Heart left ventricle (tissue), 16 donors: ENCODE data around the gene LPCAT4. TPM values are rescaled to one million over a fixed set of nuclear protein-coding genes. Genes with fewer than 3 reads are reported as not detected.

Source experiments
- ATAC-seq, 4 donors: fragments of 200-7000 bp; cut with Tn5 transposase; one replicate each; pipeline ENCODE4 v1.9.1; 2020 to 2022; ENCODE audit warnings: moderate library complexity in 4 of 4, mild to moderate bottlenecking in 3 of 4, moderate number of reproducible peaks in 1 of 4
- DNase-seq, 5 donors: peaks; one replicate each; pipeline ENCODE4 v3.0.0-alpha.2; 2020
- H3K27ac ChIP-seq, 12 donors: fragments of 200-600 bp; sonication (generic) in 4 of 12; one replicate each; pipeline versions ENCODE4 v1.5.0 to v1.8.0; 2016 to 2022; ENCODE audit warnings: mild to moderate bottlenecking in 2 of 12
- H3K27me3 ChIP-seq, 9 donors: fragments of 200-600 bp; sonication (generic) in 2 of 9; one replicate each; pipeline versions ENCODE4 v1.5.1 to v1.8.0; 2016 to 2022; ENCODE audit warnings: mild to moderate bottlenecking in 3 of 9
- H3K36me3 ChIP-seq, 9 donors: fragments of 200-600 bp; sonication (generic) in 2 of 9; one replicate each; pipeline versions ENCODE4 v1.5.0 to v1.8.0; 2018 to 2022; ENCODE audit warnings: mild to moderate bottlenecking in 2 of 9
- H3K4me1 ChIP-seq, 12 donors: fragments of 200-600 bp; sonication (generic) in 4 of 12; one replicate each; pipeline versions ENCODE4 v1.5.0 to v1.8.0; 2016 to 2022; ENCODE audit warnings: mild to moderate bottlenecking in 3 of 12
- H3K4me3 ChIP-seq, 12 donors: fragments of 200-600 bp; sonication (generic) in 4 of 12; one replicate each; pipeline versions ENCODE4 v1.5.0 to v1.8.0; 2017 to 2022; ENCODE audit warnings: mild to moderate bottlenecking in 9 of 12, moderate library complexity in 4 of 12
- H3K9me3 ChIP-seq, 12 donors: fragments of 200-600 bp; sonication (generic) in 4 of 12; one replicate each; pipeline versions ENCODE4 v1.5.0 to v1.8.0; 2016 to 2022; ENCODE audit warnings: mild to moderate bottlenecking in 1 of 12
- POLR2A ChIP-seq, 2 donors: fragments of 450-650 bp; IDR thresholded peaks; one replicate each; pipeline ENCODE4 v1.6.1; 2017; ENCODE audit warnings: antibody characterized with exemption in 2 of 2, mild to moderate bottlenecking in 2 of 2, moderate library complexity in 2 of 2
- WGBS, 4 donors: extraction: QIAGEN DNeasy Blood & Tissue Kit in 2 of 4; methylation state at CpG; one replicate each; pipeline versions ENCODE4 v1.1.5 to v1.1.7; 2013 to 2018; 5-methylcytosine and 5-hydroxymethylcytosine counted together
- intact Hi-C, 10 donors: fragments of 100-400 bp; cut with DNase I; formaldehyde crosslinking; loops; one replicate each; pipeline versions ENCODE4 v1.11.1 to v1.14.2; 2022
- polyA plus RNA-seq, 2 donors: library from polyadenylated mRNA; stranded (reverse); fragments of 200-250 nt; gene quantifications; one replicate each; pipeline ENCODE4 v1.2.3, GENCODE V29; 2013
- total RNA-seq, 9 donors: library from RNA; depleted of rRNA in 2 of 9; stranded (reverse); fragments of >200 nt in 2 of 9; fragmentation: NEBNext Ultra II Directional in 3 of 9; extraction: Animal tissue kit (Norgen Biotek cat#: 25700) in 3 of 9; gene quantifications; one replicate each; pipeline versions ENCODE4 v1.1.0 to v1.2.4, GENCODE V29; 2016 to 2023
- TF ChIP-seq, protein P1 (sequence below), 12 donors: fragments of 200-600 bp; sonication (generic) in 4 of 12; IDR thresholded peaks; one replicate each; pipeline versions ENCODE4 v1.5.0 to v1.8.0; 2018 to 2022; ENCODE audit warnings: antibody characterized with exemption in 12 of 12, mild to moderate bottlenecking in 5 of 12
- donor health status: ischemic (EF 13 %, LVEDD 7.1; RV severe dilation, severe dysfunction).
- donor health status: healthy with polysubstance abuse.
- donor health status: DM: no; HTN: yes; CAD: no.
- donor health status: DM: no; HTN: no; CAD: no.
- donor health status: ischemic (EF 25% LVEDD 6.9; RV normal size, moderate dysfunction).
- donor health status: ischemic (EF 25% LVEDD 5.7; RV mildly dilated, moderate dysfunction).
- donor health status: healthy.
- donor health status: DM: yes; HTN: yes; CAD: no.
- donor health status: ischemic (EF 35%, LVEDD 5.7; RV mildly dilated, moderate dysfunction).
- donor health status: nonischemic (EF 11% LVEDD 7.7; RV severe dilation, severe dysfunction).
- donor health status: DM: yes; HTN: yes; CAD: no.
- donor health status: PGD.
- donor health status: ischemic (EF 29% LVEDD 5.4; RV normal size, mild dysfunction).
- donor health status: nonischemic (EF 23%, LVEDD 6.1; RV moderate dilation, normal function).

LPCAT4 gene
- total and polyA plus RNA-seq, 11 donors, result 9.8 to 80.0 (median 44.8) TPM

DNA sequence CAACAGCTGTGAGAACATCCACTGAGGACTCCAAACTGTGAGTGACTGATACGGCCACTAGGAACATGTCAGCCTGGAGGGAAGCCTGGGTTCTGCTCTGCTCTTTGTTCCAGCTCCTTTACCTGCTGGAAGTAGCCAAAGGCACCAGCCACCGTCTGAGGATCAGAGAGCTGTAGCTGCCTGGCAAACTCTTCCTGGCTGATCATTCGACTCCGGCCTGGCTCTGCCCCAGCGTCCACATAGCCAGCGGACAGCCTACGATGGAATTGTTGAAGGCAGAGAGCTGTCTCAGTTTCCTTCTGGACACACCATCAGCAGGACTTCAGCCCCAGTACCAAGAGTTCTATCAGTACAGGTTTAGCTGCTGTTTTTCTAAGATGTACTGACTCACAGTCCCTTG is 5.7 kb downstream of the LPCAT4 start:
- no peak for TF ChIP-seq POLR2A (IDR thresholded peaks at IDR 0.05)
- TF ChIP-seq, protein P1, sequence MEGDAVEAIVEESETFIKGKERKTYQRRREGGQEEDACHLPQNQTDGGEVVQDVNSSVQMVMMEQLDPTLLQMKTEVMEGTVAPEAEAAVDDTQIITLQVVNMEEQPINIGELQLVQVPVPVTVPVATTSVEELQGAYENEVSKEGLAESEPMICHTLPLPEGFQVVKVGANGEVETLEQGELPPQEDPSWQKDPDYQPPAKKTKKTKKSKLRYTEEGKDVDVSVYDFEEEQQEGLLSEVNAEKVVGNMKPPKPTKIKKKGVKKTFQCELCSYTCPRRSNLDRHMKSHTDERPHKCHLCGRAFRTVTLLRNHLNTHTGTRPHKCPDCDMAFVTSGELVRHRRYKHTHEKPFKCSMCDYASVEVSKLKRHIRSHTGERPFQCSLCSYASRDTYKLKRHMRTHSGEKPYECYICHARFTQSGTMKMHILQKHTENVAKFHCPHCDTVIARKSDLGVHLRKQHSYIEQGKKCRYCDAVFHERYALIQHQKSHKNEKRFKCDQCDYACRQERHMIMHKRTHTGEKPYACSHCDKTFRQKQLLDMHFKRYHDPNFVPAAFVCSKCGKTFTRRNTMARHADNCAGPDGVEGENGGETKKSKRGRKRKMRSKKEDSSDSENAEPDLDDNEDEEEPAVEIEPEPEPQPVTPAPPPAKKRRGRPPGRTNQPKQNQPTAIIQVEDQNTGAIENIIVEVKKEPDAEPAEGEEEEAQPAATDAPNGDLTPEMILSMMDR (IDR thresholded peaks at IDR 0.05), result no peak
- DNase-seq (no peak), ATAC-seq (no peak)
- no peaks in the 10 kb centered on the region for H3K9me3 ChIP-seq
- intact Hi-C loops, result loop anchor here in 5 of 10 donors (10.0 kb wide), 5 partner anchors 94 to 296 kb away; partner anchors contain the start of genes EMC7 (in 3 of the 5), PGBD4 (in 3 of the 5) and GOLGA8B (in 1 of the 5)
- H3K27ac ChIP-seq, result no peak overlapping the region
- no peaks in the 10 kb centered on the region for H3K27me3 ChIP-seq
- peaks cover 0 to 17% (median 11%) of the 10 kb centered on the region in 12 donors for H3K4me1 ChIP-seq
- WGBS, 4 donors, result 87 to 90% (median 87%) methylated on average over 7 of the region's 7 CpGs
- no peak overlapping the region for H3K4me3 ChIP-seq
- H3K36me3 ChIP-seq, result peaks cover 0 to 75% (median 66%) of the 10 kb centered on the region in 9 donors

DNA sequence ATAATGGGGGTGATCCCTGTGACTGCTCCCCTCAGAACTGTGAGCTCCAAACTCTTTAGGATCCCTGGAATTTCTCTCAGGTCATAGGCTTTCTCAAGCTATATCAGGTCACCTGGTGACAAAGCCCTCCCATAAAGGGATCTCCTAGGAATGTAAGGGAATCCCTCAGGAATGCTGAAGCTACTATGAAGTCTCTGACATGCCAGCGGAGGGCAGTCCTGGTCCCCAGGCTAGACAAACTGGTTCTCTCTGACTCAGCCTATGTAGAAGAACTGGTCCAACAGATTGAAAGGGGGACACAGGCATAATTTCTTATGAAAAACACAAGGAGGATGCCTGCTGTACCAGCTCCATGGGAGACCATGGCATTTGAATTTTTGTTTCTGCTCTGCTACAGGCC is 6.7 kb downstream of the LPCAT4 start:
- Histone ChIP-seq H3K4me1 (peaks cover 0 to 8% (median 3%) of the 10 kb centered on the region in 12 donors), H3K27ac (no peak overlapping the region), H3K27me3 (no peaks in the 10 kb centered on the region), H3K9me3 (no peaks in the 10 kb centered on the region), H3K36me3 (peaks cover 0 to 80% (median 71%) of the 10 kb centered on the region in 9 donors), H3K4me3 (no peak overlapping the region)
- no peak for DNase-seq
- 78 to 100% (median 92%) methylated on average over 1 of the region's 1 CpG for WGBS, 4 donors
- intact Hi-C loops, result loop anchor here in 5 of 10 donors (10.0 kb wide), 5 partner anchors 95 to 295 kb away; partner anchors contain the start of genes EMC7 (in 3 of the 5), PGBD4 (in 3 of the 5) and GOLGA8B (in 1 of the 5)
- TF ChIP-seq, protein P1 (IDR thresholded peaks at IDR 0.05), result no peak
- TF ChIP-seq POLR2A (IDR thresholded peaks at IDR 0.05), result no peak
- ATAC-seq, result no peak

DNA sequence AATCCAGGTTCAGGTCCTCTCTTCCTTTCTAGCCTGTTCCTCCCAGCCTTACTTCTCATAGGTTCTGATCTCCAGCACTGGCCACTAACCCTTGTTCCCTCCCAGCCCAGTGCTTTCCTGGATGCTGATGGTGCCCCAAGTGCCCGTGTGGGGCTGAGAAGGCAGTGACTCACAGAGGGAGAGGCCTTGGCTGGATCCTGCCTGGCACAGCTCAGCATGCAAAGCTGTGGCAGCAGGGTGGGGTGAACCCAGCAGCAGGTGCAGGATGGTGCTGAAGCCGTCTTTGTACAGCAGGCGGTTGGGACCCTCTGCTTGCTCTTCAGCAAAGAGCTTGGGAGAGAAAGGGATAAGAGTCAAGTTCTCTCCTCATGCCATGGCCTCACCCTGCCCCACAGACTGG is 7.6 kb downstream of the LPCAT4 start:
- ATAC-seq (peak in 1 of 4 donors; percentile 29), DNase-seq (no peak)
- H3K4me3 ChIP-seq, result no peak overlapping the region
- no peaks in the 10 kb centered on the region for H3K4me1 ChIP-seq
- H3K27ac ChIP-seq, result no peak overlapping the region
- H3K9me3 ChIP-seq, result no peaks in the 10 kb centered on the region
- no peak for TF ChIP-seq POLR2A (IDR thresholded peaks at IDR 0.05)
- TF ChIP-seq, protein P1 (IDR thresholded peaks at IDR 0.05), result no peak
- 70 to 86% (median 80%) methylated on average over 1 to 3 of the region's 3 CpGs for WGBS, 4 donors
- peaks cover 0 to 80% (median 71%) of the 10 kb centered on the region in 9 donors for H3K36me3 ChIP-seq
- H3K27me3 ChIP-seq, result no peaks in the 10 kb centered on the region
- intact Hi-C loops, result loop anchor here in 1 of 10 donors (5.0 kb wide), 1 partner anchor 117 kb away; no protein-coding TSS in a partner anchor

DNA sequence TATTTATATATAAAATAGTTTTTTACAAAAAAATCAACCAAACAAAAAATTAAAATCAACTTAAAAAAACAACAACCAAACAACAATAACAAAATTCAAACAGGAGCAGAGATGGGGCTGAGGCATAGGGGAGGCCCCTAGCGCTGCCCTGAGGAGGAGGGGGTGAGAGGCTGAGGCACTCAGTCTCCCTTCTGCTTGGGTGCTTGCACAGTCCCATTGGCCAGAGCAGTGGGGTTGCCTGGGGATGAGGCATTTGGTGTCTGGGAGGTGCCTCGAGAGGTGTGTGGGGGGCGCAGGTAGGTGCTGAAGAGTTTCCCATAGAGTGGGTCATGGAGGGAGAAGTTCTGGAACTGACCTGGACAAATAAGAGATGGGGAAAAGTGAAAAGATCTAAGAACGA is 8.0 kb downstream of the LPCAT4 start:
- Histone ChIP-seq H3K9me3 (no peaks in the 10 kb centered on the region), H3K36me3 (peaks cover 0 to 79% (median 68%) of the 10 kb centered on the region in 9 donors), H3K4me3 (no peak overlapping the region), H3K27me3 (no peaks in the 10 kb centered on the region), H3K27ac (no peak overlapping the region), H3K4me1 (no peaks in the 10 kb centered on the region)
- intact Hi-C loops, result loop anchor here in 1 of 10 donors (5.0 kb wide), 1 partner anchor 117 kb away; no protein-coding TSS in a partner anchor
- TF ChIP-seq, protein P1 (IDR thresholded peaks at IDR 0.05), result no peak
- TF ChIP-seq POLR2A (IDR thresholded peaks at IDR 0.05), result no peak
- DNase-seq (no peak), ATAC-seq (no peak)
- WGBS, 4 donors, result 90 to 98% (median 96%) methylated on average over 4 of the region's 4 CpGs
